IPS DF 6.9 (cell line): ENCODE data around the gene ZCCHC14.
A peak's percentile ranks its signal among the peaks of the same experiment; 100 is the strongest.
"Not testable (repeated sequence)": the region's sequence is repeated elsewhere in the genome, so short reads cannot be mapped to it uniquely, and the experiment has no call there.

Source experiments
- DNase-seq: peaks from one replicate; pipeline ENCODE4 v3.0.0-alpha.2; 2013; ENCODE audit warnings: low read depth, low spot score
- H3K27ac ChIP-seq: one replicate; pipeline ENCODE4 v1.5.1; 2013; ENCODE audit warnings: low read length, control low read depth
- H3K27me3 ChIP-seq: 2 replicates; pipeline ENCODE4 v1.6.1; 2013; ENCODE audit warnings: mild to moderate bottlenecking, low read length; ENCODE audit not compliant: control insufficient read depth, insufficient read depth
- H3K36me3 ChIP-seq: 2 replicates; pipeline ENCODE4 v1.6.1; 2013; ENCODE audit warnings: low read length; ENCODE audit not compliant: control insufficient read depth, insufficient read depth
- H3K4me1 ChIP-seq: 2 replicates; pipeline ENCODE4 v1.6.1; 2013; ENCODE audit warnings: low read length; ENCODE audit not compliant: control insufficient read depth, insufficient read depth
- H3K4me3 ChIP-seq: 2 replicates; pipeline ENCODE4 v1.5.1; 2013; ENCODE audit warnings: mild to moderate bottlenecking, low read length
- H3K9me3 ChIP-seq: 2 replicates; pipeline ENCODE4 v1.6.1; 2013; ENCODE audit warnings: low read length, inconsistent platforms; ENCODE audit not compliant: control insufficient read depth, insufficient read depth
- WGBS: extraction: QIAGEN DNeasy Blood & Tissue Kit; methylation state at CpG from one replicate; pipeline ENCODE4 v1.1.7; 2013; ENCODE audit warnings: mixed read lengths, missing lambda C conversion rate; ENCODE audit not compliant: insufficient read length, insufficient coverage; 5-methylcytosine and 5-hydroxymethylcytosine counted together

The ZCCHC14 gene

GRCh38 chr16:87391950-87392820 is 100.6 kb downstream of the ZCCHC14 start, which contains the start of gene MAP1LC3B:
MAP1LC3B (plus strand) TSS chr16:87392336; CDS start chr16:87392428, 92 bp downstream.
- H3K27ac ChIP-seq, result no peak within 1 kb of the TSS
- peaks cover 2% of the 10 kb centered on the region; the same call in 1 of the 2 replicates for H3K4me1 ChIP-seq

GRCh38 chr16:87391324-87391949 is 101.4 kb downstream of the ZCCHC14 start:
- H3K27ac ChIP-seq, result no peak overlapping the region
- DNase-seq, result no peak

More at GRCh38 chr16:87391950-87392820, 100.6 kb downstream of the ZCCHC14 start, which contains the start of gene MAP1LC3B:
- Histone ChIP-seq H3K36me3 (no peaks in the 10 kb centered on the region), H3K9me3 (no peaks in the 10 kb centered on the region), H3K27me3 (no peaks in the 10 kb centered on the region), H3K4me3 (peak within 1 kb of the TSS; percentile 78)
- no CpG with 5 or more reads among the region's 113 CpGs for WGBS
- no peak for DNase-seq

GRCh38 chr16:87390641-87391323 is 102.0 kb downstream of the ZCCHC14 start:
- no peak for DNase-seq
- H3K36me3 ChIP-seq, result no peaks in the 10 kb centered on the region
- H3K9me3 ChIP-seq, result no peaks in the 10 kb centered on the region
- peaks cover 2% of the 10 kb centered on the region; the same call in 1 of the 2 replicates for H3K4me1 ChIP-seq
- WGBS, result no CpG with 5 or more reads among the region's 24 CpGs
- H3K27me3 ChIP-seq, result no peaks in the 10 kb centered on the region
- no peak overlapping the region for H3K27ac ChIP-seq
- peak overlapping the region; percentile 78; the same call in 1 of the 2 replicates for H3K4me3 ChIP-seq

More at GRCh38 chr16:87391324-87391949, 101.4 kb downstream of the ZCCHC14 start:
- Histone ChIP-seq H3K4me3 (peak overlapping the region; percentile 78), H3K9me3 (no peaks in the 10 kb centered on the region), H3K36me3 (no peaks in the 10 kb centered on the region), H3K27me3 (no peaks in the 10 kb centered on the region), H3K4me1 (peaks cover 2% of the 10 kb centered on the region; the same call in 1 of the 2 replicates)
- no CpG with 5 or more reads among the region's 44 CpGs for WGBS

GRCh38 chr16:87389914-87390313 is 102.9 kb downstream of the ZCCHC14 start:
- H3K4me1 ChIP-seq, DNase-seq, H3K36me3 ChIP-seq, H3K27ac ChIP-seq, H3K9me3 ChIP-seq, H3K4me3 ChIP-seq, H3K27me3 ChIP-seq: not testable (repeated sequence)
- no CpG with 5 or more reads among the region's 9 CpGs for WGBS

GRCh38 chr16:87389245-87389644 is 103.6 kb downstream of the ZCCHC14 start:
- Histone ChIP-seq H3K27me3 (no peaks in the 10 kb centered on the region), H3K36me3 (no peaks in the 10 kb centered on the region), H3K9me3 (no peaks in the 10 kb centered on the region), H3K27ac (no peak overlapping the region), H3K4me3 (no peak overlapping the region), H3K4me1 (peaks cover 2% of the 10 kb centered on the region; the same call in 1 of the 2 replicates)
- WGBS, result no CpG with 5 or more reads among the region's 5 CpGs
- DNase-seq, result no peak

- peaks cover 2% of the 10 kb centered on the region; the same call in 1 of the 2 replicates for H3K4me1 ChIP-seq
- no CpG with 5 or more reads among the region's 1 CpG for WGBS
- H3K36me3 ChIP-seq, result no peaks in the 10 kb centered on the region
- H3K27ac ChIP-seq, result no peak overlapping the region
- no peak for DNase-seq
- no peaks in the 10 kb centered on the region for H3K27me3 ChIP-seq
- no peaks in the 10 kb centered on the region for H3K9me3 ChIP-seq
- H3K4me3 ChIP-seq, result no peak overlapping the region
Observed at GRCh38 chr16:87388818-87389134, 104.0 kb downstream of the ZCCHC14 start.

- DNase-seq, result peak; percentile 92
- Histone ChIP-seq H3K4me3 (no peak overlapping the region), H3K36me3 (no peaks in the 10 kb centered on the region), H3K9me3 (no peaks in the 10 kb centered on the region), H3K4me1 (peaks cover 2% of the 10 kb centered on the region; the same call in 1 of the 2 replicates), H3K27ac (no peak overlapping the region), H3K27me3 (no peaks in the 10 kb centered on the region)
- no CpG with 5 or more reads among the region's 18 CpGs for WGBS
Observed at GRCh38 chr16:87387942-87388817, 104.6 kb downstream of the ZCCHC14 start.

GRCh38 chr16:87384875-87385167 is 108.0 kb downstream of the ZCCHC14 start:
- not testable (repeated sequence) for H3K27ac ChIP-seq, H3K27me3 ChIP-seq, H3K4me1 ChIP-seq, DNase-seq, H3K36me3 ChIP-seq, H3K9me3 ChIP-seq
- H3K4me3 ChIP-seq, result peak overlapping the region; percentile 88; the same call in 1 of the 2 replicates
- no CpG with 5 or more reads among the region's 12 CpGs for WGBS

GRCh38 chr16:87384162-87384874 is 108.5 kb downstream of the ZCCHC14 start:
- Histone ChIP-seq H3K27ac (no peak overlapping the region), H3K36me3 (no peaks in the 10 kb centered on the region), H3K9me3 (no peaks in the 10 kb centered on the region), H3K4me3 (peak overlapping the region; percentile 88), H3K4me1 (peaks cover 2% of the 10 kb centered on the region; the same call in 1 of the 2 replicates), H3K27me3 (no peaks in the 10 kb centered on the region)
- DNase-seq, result no peak
- WGBS, result no CpG with 5 or more reads among the region's 64 CpGs
